HepG2 (cell line): ENCODE measurements around the gene CRIP1. TPM values are rescaled to one million over a fixed set of nuclear protein-coding genes. Genes with fewer than 3 reads are reported as not detected.

Experiments used
- AGO1 ChIP-seq: fragments of 200-400 bp; formaldehyde crosslinking; IDR thresholded peaks from 2 replicates; pipeline ENCODE4 v1.6.1; 2017; ENCODE audit warnings: mild to moderate bottlenecking, low read depth, low read length, moderate library complexity; ENCODE audit not compliant: poor library complexity, severe bottlenecking
- BCL6 ChIP-seq: IDR thresholded peaks from 2 replicates; pipeline ENCODE4 v1.6.1; 2016; ENCODE audit warnings: missing genetic modification reagents, missing compliant biosample characterization
- PCBP1 ChIP-seq: fragments of 200-400 bp; formaldehyde crosslinking; IDR thresholded peaks from 2 replicates; pipeline ENCODE4 v1.6.1; 2017; ENCODE audit warnings: mild to moderate bottlenecking, low read depth, low read length, borderline replicate concordance
- U2AF2 ChIP-seq: fragments of 200-400 bp; formaldehyde crosslinking; IDR thresholded peaks from 2 replicates; pipeline ENCODE4 v1.6.1; 2017; ENCODE audit warnings: low read depth, mild to moderate bottlenecking, low read length
- ZNF687 ChIP-seq: sonication (generic); formaldehyde crosslinking; IDR thresholded peaks from 2 replicates; pipeline ENCODE4 v1.5.1; 2020; ENCODE audit warnings: mild to moderate bottlenecking, missing genetic modification reagents, moderate library complexity
- polyA plus RNA-seq, 8 experiments: library from polyadenylated mRNA; depleted of rRNA in 3 of 8; stranded (reverse) in 7 of 8; unstranded in 1 of 8; fragments of >200 nt; fragmentation: Illumina TruSeq in 4 of 8; extraction: Trizol in 4 of 8; gene quantifications; 2 replicates each; pipeline versions ENCODE4 v1.2.1 to v1.2.3, GENCODE V29; 2011 to 2016; ENCODE audit warnings: low read depth in 4 of 8, missing spikeins in 1 of 8, mixed read lengths in 1 of 8; ENCODE audit not compliant: insufficient read depth in 1 of 8
- total RNA-seq, 5 experiments: library from RNA; depleted of rRNA; stranded (reverse); fragments of >200 nt; fragmentation: Illumina TruSeq; extraction: Trizol; gene quantifications; 2 replicates each; pipeline ENCODE4 v1.2.3, GENCODE V29; 2016; ENCODE audit warnings: low read depth in 1 of 5
- TF ChIP-seq, protein P1 (sequence below): sonication (generic); formaldehyde crosslinking; IDR thresholded peaks from 2 replicates; pipeline ENCODE4 v1.4.0; 2020; ENCODE audit warnings: mild to moderate bottlenecking, missing genetic modification reagents

Gene CRIP1
- total and polyA plus RNA-seq, 2 of the 13 experiments (the other 11 are each of a cell fraction or from before 2014, with no cell fraction given), result 53.9 to 59.5 TPM

- TF ChIP-seq, protein P1, sequence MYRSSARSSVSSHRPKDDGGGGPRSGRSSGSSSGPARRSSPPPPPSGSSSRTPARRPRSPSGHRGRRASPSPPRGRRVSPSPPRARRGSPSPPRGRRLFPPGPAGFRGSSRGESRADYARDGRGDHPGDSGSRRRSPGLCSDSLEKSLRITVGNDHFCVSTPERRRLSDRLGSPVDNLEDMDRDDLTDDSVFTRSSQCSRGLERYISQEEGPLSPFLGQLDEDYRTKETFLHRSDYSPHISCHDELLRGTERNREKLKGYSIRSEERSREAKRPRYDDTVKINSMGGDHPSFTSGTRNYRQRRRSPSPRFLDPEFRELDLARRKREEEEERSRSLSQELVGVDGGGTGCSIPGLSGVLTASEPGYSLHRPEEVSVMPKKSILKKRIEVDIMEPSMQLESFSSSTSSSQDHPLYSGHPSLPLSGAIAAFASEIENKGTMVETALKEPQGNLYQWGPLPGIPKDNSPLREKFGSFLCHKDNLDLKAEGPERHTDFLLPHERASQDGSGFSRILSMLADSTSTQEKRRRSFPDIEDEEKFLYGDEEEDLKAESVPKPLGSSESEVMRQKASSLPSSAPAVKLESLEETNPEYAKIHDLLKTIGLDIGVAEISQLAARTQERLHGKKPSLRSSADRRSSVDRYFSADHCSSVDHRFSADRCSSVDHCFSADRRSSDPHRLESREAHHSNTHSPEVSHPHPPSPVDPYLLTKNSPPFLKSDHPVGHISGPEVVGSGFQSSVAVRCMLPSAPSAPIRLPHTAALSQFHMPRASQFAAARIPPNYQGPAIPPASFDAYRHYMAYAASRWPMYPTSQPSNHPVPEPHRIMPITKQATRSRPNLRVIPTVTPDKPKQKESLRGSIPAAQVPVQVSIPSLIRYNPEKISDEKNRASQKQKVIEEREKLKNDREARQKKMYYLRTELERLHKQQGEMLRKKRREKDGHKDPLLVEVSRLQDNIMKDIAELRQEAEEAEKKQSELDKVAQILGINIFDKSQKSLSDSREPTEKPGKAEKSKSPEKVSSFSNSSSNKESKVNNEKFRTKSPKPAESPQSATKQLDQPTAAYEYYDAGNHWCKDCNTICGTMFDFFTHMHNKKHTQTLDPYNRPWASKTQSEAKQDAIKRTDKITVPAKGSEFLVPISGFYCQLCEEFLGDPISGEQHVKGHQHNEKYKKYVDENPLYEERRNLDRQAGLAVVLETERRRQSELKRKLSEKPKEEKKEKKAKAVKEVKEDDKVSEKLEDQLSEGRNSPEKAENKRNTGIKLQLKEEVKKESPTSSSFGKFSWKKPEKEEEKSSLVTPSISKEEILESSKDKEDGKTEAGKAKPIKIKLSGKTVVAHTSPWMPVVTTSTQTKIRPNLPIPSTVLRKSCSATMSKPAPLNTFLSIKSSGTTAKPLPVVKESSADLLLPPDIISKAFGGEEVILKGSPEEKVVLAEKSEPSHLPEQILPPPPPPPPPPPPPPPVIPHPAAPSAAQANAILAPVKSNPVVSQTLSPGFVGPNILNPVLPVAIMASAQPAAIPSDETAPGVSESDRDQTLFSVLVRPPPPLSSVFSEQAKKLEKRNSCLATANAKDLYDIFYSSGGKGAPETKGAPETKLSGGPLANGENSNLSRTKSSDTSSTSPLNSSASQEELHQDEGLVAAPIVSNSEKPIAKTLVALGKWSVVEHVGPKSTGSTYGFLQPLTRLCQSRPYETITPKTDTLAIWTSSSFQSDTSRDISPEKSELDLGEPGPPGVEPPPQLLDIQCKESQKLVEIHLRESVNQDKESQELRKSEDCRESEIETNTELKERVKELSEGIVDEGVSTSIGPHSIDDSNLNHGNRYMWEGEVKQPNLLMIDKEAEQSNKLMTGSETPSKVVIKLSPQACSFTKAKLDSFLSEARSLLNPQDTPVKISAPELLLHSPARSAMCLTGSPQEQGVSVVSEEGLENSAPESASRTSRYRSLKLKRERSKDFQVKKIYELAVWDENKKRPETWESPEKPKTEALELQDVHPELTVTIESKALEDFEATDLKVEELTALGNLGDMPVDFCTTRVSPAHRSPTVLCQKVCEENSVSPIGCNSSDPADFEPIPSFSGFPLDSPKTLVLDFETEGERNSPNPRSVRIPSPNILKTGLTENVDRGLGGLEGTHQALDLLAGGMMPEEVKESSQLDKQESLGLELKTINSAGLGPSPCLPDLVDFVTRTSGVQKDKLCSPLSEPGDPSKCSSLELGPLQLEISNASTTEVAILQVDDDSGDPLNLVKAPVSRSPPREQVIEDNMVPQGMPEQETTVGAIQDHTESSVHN (CRISPR knock-in tag), result no peak
- TF ChIP-seq ZNF687 (CRISPR knock-in tag), result peak; percentile 25; the same call in 1 of the 2 replicates
- TF ChIP-seq BCL6, result no peak
- TF ChIP-seq PCBP1, result 0 out of 2 replicates have a peak, but pooled peaks have one; percentile 52
- peak; percentile 71 for TF ChIP-seq AGO1
- no peak for TF ChIP-seq U2AF2
- TF ChIP-seq, all 625 proteins: peak for 10
Measured at GRCh38 chr14:105492031-105492970, 5.6 kb downstream of the CRIP1 start (continued).
